GM12872 (cell line): ENCODE data around the gene TOX3.

ENCODE experiments used
- TF ChIP-seq, protein P1 (sequence below): IDR thresholded peaks from 3 replicates; pipeline ENCODE4 v1.5.1; 2011; ENCODE audit warnings: low read depth, mild to moderate bottlenecking, low read length, moderate library complexity; ENCODE audit not compliant: insufficient read depth

Gene TOX3

DNA sequence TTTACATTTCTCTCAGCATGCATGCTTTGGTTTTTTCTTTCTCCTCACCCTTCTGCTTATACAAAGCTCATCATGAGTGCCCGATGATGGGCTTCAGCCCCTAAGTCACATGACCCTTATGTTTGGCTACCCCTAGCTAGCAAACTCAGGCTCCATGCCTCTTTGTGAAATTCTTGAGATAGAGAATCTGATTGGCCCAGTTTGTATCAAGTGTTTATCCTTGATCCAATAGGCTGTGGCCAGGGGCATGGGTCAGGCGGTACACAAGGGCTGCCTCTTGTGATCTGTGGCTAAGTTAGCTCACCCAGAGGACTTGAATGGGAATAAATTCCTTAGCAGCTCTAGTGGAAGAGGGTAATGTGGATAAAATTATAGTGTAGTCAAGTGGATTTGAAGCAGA lies 11.5 kb upstream of the TOX3 start:
- TF ChIP-seq, protein P1, sequence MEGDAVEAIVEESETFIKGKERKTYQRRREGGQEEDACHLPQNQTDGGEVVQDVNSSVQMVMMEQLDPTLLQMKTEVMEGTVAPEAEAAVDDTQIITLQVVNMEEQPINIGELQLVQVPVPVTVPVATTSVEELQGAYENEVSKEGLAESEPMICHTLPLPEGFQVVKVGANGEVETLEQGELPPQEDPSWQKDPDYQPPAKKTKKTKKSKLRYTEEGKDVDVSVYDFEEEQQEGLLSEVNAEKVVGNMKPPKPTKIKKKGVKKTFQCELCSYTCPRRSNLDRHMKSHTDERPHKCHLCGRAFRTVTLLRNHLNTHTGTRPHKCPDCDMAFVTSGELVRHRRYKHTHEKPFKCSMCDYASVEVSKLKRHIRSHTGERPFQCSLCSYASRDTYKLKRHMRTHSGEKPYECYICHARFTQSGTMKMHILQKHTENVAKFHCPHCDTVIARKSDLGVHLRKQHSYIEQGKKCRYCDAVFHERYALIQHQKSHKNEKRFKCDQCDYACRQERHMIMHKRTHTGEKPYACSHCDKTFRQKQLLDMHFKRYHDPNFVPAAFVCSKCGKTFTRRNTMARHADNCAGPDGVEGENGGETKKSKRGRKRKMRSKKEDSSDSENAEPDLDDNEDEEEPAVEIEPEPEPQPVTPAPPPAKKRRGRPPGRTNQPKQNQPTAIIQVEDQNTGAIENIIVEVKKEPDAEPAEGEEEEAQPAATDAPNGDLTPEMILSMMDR = no peak

DNA sequence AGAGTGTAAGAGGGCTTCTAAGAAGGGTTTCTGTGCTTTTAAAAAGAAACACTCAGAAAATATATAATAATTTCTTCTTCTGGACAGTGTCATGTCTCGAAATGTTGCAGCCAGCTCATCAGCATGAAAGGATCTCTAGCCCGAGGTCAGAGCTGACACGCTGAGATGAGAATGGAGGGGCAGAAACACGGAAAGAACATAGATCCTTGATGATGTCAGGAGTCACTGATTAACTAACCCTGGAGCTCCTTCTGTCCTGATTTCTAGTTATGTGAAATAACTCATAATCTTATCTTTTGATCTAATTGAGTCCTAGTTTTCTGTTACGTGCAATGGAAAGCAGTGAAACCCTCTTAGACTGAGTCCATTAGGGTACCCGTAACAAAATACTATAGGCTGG lies 10.3 kb upstream of the TOX3 start:
- TF ChIP-seq, protein P1 = no peak

DNA sequence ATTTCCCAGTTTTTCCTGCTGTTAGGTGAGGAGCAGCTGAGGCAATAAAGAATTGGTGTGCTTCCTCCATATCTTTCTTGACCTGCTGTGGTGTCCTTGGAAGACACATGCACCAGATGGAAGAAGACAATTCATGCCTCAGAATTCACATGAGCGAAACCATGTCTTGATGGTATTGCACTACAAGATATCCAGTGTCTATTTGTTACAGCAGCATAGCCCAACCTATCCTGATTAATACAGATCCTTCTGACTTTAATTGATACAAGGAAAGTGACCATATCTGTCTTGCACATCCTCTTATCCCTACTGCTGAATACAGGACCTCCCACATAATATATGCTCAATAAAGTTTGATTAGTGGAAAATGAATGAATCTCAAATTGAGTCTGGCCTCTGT lies 9.1 kb upstream of the TOX3 start:
- TF ChIP-seq, protein P1 = no peak

DNA sequence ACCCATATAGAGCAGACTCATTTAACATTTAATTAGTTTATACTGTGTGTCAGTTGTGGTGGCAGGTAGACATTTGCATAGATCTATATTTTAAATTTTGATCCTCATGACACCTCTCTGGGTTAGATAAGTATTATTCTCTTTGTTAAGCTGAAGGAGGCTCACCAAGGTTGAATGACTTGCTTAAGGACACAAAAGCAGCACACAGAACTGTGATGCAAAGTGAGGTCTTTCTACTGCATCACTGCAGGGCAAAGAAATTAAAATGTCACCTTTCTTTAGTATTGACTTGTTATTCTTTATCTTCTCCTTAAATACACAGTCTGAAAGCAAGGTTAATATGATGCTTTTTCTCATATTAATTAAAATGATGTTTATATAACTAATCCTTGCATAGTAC lies 8.6 kb upstream of the TOX3 start:
- TF ChIP-seq, protein P1 = no peak

DNA sequence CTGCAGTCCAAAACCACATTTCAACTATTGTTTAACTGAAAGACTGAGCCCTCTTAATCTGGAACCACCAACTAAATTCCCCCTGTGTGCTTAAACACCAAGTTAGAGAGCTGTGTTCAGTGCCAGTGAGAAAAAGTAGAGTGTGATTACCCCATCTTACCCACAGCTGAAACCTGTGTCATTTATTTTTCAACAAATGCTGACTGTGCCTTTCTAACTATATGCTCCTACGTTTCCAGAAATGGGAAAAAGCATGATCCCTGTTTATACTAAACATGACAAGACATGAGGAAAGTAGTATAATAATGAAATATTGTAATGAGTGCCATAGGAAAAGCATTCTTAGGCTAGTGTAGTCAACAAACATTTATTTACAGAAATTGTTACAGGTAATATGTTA lies 7.4 kb upstream of the TOX3 start:
- TF ChIP-seq, protein P1 = no peak

DNA sequence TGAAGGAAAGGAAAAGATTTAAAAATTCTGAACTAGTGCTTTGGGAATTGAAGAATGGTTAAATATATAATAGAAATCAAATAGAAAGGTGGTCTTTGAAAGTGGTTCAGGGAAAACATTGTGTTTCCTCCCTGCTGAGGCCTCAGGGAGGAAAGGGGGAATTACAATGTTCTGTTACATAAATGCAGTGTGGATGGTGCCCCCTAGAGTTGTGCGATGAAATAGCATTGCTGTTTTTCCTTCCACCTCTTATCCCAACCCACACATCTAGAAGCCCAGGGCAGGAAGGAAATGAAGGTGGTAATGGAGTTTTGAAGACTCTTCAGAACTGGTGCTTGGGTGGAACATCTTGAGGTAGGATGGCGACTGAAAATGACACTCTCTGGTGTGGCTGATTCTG lies 6.4 kb upstream of the TOX3 start:
- TF ChIP-seq, protein P1 = peak; percentile 39; the same call in 2 of the 3 replicates

DNA sequence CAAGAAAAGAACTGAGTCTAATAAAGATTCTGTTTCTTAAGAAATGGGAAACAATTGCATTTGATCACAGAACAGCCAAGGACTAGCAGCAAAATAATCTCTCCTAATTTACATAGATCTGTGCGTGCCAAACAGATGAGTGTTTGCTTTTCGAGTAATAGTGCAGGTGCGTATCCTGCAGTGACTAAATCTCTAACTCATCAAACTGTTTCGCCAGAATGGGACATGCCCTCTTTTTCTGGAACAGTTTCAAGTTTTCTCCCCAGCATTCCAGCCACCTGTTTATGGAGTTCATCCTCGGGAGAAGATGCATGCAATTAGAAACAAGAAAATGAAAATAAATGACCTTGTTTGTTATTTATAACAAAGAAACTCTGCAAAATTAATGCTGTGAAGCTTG lies 5.7 kb upstream of the TOX3 start:
- TF ChIP-seq, protein P1 = no peak
